ENCODE results near the gene PRR36. TPM values are rescaled to one million over a fixed set of nuclear protein-coding genes. Genes with fewer than 3 reads are reported as not detected.

Gene PRR36
- total RNA-seq, 6 donors from 2014 or later: 0.46 to 9.4 (median 2.7) TPM

DNA sequence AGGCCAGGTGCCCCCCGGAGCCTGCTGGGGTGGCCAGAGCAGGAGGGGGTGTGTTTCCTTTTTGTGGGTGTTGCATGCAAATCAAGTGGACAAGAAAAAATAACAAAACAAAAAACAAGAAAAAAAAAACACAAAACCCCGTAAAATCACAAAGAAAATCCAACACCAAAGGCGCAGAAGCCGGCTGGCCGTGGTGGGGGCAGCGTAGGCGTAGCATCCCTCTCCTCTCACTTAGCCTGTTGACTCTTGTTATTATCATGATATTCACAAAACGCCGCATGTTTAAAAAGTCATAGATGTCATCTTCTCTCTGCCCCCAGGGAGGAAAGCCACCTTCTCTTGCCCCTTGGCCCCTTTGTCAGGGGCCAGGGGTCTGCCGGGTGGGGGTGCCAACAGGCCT lies 39.5 kb upstream of the PRR36 start:
- ATAC-seq (ENCODE audit: low FRiP score in 2 of 2) (no peak), DNase-seq (no peak)
- Histone ChIP-seq H3K27me3 (peaks cover 0 to 32% (median 24%) of the 10 kb centered on the region in 4 donors), H3K9me3 (no peaks in the 10 kb centered on the region), H3K4me3 (no peak overlapping the region), H3K36me3 (peaks cover 26 to 47% (median 45%) of the 10 kb centered on the region in 4 donors), H3K4me1 (peaks cover 22 to 35% (median 28%) of the 10 kb centered on the region in 4 donors), H3K27ac (no peak overlapping the region)
- TF ChIP-seq EP300 (IDR thresholded peaks at IDR 0.05): no peak
- TF ChIP-seq POLR2AphosphoS5 (IDR thresholded peaks at IDR 0.05): no peak
- no peak for TF ChIP-seq POLR2A (IDR thresholded peaks at IDR 0.05)
- 88% methylated on average over 10 of the region's 10 CpGs for WGBS, 2 donors

DNA sequence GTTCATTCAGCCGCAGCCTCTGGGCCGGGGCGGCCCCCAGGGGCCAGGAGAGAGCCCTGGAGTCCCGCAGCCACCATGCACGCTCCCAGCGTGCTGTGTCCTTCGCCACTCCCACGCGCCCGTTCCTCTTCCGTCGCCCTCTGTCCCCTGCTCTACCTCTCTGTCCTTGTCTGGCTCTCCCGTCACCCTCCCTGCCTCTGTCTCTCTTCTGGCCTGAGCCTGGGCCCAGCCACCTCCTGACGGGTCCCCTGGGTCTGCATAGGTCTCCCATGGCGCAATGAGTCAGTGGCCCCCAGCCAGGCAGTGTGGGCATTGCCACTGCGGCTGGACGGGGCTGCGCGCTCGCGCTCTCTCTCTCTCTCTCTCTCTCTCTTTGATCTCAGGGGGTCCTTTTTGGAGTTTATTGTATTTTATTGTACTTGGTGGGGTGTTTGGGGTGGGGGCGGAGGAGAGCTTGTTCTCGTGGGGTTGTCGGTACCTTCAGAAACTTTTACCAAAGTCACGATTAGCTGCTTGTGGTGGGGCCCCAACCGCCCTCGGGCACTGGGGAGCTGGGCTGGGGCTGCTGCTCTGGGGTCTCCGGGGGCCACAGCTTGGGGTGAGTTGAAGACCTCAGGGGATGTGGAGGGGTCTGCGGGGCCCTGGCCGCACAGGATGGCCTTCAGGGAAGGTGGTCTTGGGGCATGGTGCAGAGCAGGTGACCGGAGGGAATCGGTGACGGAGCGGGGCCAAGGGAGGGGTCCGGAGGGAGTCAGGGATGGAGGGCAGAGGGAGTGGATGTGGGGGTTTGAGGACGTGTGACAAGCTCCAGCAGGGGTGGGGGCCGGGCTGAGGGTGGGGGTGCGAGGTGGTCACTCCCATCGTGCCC lies 38.7 kb upstream of the PRR36 start:
- DNase-seq: peak in 1 of 2 donors; percentile 78
- TF ChIP-seq, protein P1, sequence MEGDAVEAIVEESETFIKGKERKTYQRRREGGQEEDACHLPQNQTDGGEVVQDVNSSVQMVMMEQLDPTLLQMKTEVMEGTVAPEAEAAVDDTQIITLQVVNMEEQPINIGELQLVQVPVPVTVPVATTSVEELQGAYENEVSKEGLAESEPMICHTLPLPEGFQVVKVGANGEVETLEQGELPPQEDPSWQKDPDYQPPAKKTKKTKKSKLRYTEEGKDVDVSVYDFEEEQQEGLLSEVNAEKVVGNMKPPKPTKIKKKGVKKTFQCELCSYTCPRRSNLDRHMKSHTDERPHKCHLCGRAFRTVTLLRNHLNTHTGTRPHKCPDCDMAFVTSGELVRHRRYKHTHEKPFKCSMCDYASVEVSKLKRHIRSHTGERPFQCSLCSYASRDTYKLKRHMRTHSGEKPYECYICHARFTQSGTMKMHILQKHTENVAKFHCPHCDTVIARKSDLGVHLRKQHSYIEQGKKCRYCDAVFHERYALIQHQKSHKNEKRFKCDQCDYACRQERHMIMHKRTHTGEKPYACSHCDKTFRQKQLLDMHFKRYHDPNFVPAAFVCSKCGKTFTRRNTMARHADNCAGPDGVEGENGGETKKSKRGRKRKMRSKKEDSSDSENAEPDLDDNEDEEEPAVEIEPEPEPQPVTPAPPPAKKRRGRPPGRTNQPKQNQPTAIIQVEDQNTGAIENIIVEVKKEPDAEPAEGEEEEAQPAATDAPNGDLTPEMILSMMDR (IDR thresholded peaks at IDR 0.05): no peak
- TF ChIP-seq EP300 (IDR thresholded peaks at IDR 0.05) (no peak), POLR2A (IDR thresholded peaks at IDR 0.05) (no peak), POLR2AphosphoS5 (IDR thresholded peaks at IDR 0.05) (no peak)

DNA sequence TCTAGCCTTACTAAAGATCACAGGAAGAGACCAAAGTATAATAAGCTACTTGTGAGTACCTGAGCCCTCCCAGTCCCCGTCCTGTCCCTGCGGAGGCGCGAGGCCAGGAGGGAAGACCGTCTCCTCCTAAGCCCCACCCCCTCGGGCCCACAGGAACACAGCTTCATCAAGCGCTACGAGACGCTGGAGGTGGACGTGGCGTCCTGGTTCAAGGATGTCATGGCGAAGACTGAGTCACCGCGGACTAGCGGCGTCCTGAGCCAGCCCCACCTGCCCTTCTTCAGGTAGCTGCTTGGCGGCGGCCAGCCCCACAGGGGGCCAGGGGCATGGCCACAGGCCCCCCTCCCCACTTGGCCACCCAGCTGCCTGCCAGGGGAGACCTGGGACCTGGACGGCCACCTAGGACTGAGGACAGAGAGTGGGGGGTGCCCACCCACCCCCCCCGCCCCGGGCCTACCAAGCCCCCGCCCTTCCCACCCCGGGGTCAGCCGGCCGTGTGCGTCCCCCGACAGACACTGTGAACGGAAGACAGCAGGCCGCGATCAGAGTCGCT lies 38.0 kb upstream of the PRR36 start:
- Histone ChIP-seq H3K9me3 (no peaks in the 10 kb centered on the region), H3K36me3 (peaks cover 26 to 47% (median 45%) of the 10 kb centered on the region in 4 donors), H3K4me1 (peaks cover 12 to 23% (median 19%) of the 10 kb centered on the region in 4 donors), H3K27me3 (peaks cover 0 to 22% (median 15%) of the 10 kb centered on the region in 4 donors), H3K27ac (no peak overlapping the region), H3K4me3 (no peak overlapping the region)
- peak in 1 of 2 donors; percentile 77 for DNase-seq
- no peak for ATAC-seq (ENCODE audit: low FRiP score in 2 of 2)
- TF ChIP-seq POLR2A (IDR thresholded peaks at IDR 0.05): no peak
- no peak for TF ChIP-seq EP300 (IDR thresholded peaks at IDR 0.05)
- no peak for TF ChIP-seq POLR2AphosphoS5 (IDR thresholded peaks at IDR 0.05)
- TF ChIP-seq, protein P1 (IDR thresholded peaks at IDR 0.05): no peak
- WGBS, 2 donors: 95 to 97% methylated on average over 11 to 24 of the region's 31 CpGs

More for the DNA sequence above, 38.7 kb upstream of the PRR36 start:
- H3K4me1 ChIP-seq: peaks cover 19 to 28% (median 24%) of the 10 kb centered on the region in 4 donors
- WGBS, 2 donors: 96 to 98% methylated on average over 34 to 39 of the region's 39 CpGs
- H3K4me3 ChIP-seq: no peak overlapping the region
- H3K9me3 ChIP-seq: no peaks in the 10 kb centered on the region
- H3K27me3 ChIP-seq: peaks cover 0 to 28% (median 20%) of the 10 kb centered on the region in 4 donors
- no peak for ATAC-seq (ENCODE audit: low FRiP score in 2 of 2)
- H3K27ac ChIP-seq: no peak overlapping the region
- H3K36me3 ChIP-seq: peaks cover 26 to 47% (median 45%) of the 10 kb centered on the region in 4 donors

DNA sequence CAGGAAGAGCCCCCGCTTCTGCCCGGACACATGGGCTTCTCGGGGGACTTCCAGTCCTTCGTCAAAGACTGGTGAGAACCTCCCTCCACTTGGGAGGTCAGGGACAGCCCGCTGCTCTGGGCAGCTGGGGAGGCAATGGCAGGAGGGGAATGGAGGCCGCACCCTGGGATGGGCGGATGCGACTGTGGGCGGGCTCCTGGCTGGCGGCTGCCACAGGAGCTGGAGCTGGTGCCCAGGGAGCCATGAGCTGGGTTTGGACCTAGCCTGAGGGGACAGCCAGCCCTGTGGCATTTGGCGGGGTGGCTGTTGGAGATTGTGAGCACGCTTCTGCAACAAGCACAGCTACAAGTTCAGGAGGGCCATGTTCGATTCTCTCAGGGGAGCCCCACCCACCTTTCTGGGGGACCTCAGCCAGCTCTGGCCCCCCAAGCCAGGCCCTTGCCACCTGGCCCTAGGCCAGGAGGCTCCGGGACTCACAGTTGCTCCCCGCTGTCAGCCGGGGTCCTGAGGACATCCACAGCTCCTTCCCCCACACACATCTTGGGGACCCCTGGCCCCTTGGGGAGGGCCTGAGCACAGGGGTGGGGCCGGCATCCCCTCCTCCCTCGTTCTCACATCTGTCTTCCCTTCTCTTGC lies 37.4 kb upstream of the PRR36 start:
- Histone ChIP-seq H3K4me1 (peaks cover 8 to 23% (median 15%) of the 10 kb centered on the region in 4 donors), H3K36me3 (peaks cover 26 to 49% (median 46%) of the 10 kb centered on the region in 4 donors), H3K9me3 (no peaks in the 10 kb centered on the region), H3K27ac (no peak overlapping the region), H3K27me3 (peaks cover 0 to 16% (median 10%) of the 10 kb centered on the region in 4 donors), H3K4me3 (no peak overlapping the region)
- DNase-seq (peak in 1 of 2 donors; percentile 70), ATAC-seq (ENCODE audit: low FRiP score in 2 of 2) (no peak)
- 87 to 93% methylated on average over 3 to 17 of the region's 18 CpGs for WGBS, 2 donors
- TF ChIP-seq, protein P1 (IDR thresholded peaks at IDR 0.05): no peak
- TF ChIP-seq POLR2AphosphoS5 (IDR thresholded peaks at IDR 0.05) (no peak), POLR2A (IDR thresholded peaks at IDR 0.05) (no peak), EP300 (IDR thresholded peaks at IDR 0.05) (no peak)
